ENCODE data around the gene CPT1C. TPM values are rescaled to one million over a fixed set of nuclear protein-coding genes. Genes with fewer than 3 reads are reported as not detected.

Gene CPT1C
- total RNA-seq, 1 donor from 2014 or later: 6.1 TPM

DNA sequence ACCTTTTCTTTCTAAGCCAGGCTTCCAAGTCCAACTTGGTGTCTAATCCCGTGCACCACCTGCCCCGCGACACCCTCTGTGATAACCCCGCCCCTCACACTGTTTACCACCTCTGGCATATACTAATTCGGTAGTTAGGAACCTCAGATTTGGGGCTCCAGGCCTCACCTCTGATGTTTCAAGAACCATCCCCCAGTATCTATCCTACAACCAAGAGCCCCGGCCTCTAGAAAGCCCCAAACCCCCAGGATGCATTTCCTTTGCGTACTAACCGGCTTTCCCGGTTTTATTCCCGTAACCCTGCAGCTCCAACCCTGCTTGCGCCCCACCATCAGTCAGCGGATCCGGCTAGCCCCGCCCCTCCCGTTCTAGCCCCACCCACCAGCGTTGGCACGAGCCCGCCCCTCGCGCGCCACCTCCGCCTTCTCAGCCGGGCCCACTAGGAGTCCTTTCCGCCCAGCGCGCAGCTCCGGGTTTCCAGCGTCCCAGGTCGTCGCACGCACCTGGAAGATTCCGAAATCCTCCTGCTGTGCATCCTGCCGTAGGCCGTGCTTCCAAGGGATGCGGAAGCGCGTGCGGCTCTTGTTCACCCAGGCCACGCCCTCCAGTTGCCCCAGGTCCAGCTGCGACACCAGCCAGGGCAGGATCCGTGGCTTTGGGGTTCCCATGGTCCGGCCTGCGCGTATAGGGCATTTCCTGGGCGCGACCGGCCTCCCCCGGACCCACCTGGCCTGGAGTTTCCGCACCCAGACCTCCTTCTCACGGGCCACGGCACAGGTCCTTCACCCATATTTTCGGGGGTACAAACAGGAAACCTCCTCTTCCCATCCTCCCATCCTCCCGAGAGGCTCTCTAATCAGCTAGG lies 26.5 kb upstream of the CPT1C start:
- peak; percentile 96 for DNase-seq
- peak; percentile 13 for TF ChIP-seq CTCF (IDR thresholded peaks at IDR 0.05)
- H3K4me1 ChIP-seq: peaks cover 16% of the 10 kb centered on the region
- ATAC-seq: peak; percentile 90
- H3K27me3 ChIP-seq: no peaks in the 10 kb centered on the region
- H3K27ac ChIP-seq: peak overlapping the region; percentile 76
- peaks cover 32% of the 10 kb centered on the region for H3K36me3 ChIP-seq
- peak overlapping the region; percentile 94 for H3K4me3 ChIP-seq
- intact Hi-C loops (cut with DNase I): no loop called here
- no peaks in the 10 kb centered on the region for H3K9me3 ChIP-seq

GRCh38 chr19:49665036-49665350 lies 25.9 kb upstream of the CPT1C start:
- ATAC-seq (no peak), DNase-seq (no peak)
- Histone ChIP-seq H3K9me3 (no peaks in the 10 kb centered on the region), H3K4me1 (peaks cover 16% of the 10 kb centered on the region), H3K27ac (peak overlapping the region; percentile 76), H3K36me3 (peaks cover 29% of the 10 kb centered on the region), H3K27me3 (no peaks in the 10 kb centered on the region), H3K4me3 (peak overlapping the region; percentile 94)
- no peak for TF ChIP-seq CTCF (IDR thresholded peaks at IDR 0.05)
- intact Hi-C loops (cut with DNase I): no loop called here

DNA sequence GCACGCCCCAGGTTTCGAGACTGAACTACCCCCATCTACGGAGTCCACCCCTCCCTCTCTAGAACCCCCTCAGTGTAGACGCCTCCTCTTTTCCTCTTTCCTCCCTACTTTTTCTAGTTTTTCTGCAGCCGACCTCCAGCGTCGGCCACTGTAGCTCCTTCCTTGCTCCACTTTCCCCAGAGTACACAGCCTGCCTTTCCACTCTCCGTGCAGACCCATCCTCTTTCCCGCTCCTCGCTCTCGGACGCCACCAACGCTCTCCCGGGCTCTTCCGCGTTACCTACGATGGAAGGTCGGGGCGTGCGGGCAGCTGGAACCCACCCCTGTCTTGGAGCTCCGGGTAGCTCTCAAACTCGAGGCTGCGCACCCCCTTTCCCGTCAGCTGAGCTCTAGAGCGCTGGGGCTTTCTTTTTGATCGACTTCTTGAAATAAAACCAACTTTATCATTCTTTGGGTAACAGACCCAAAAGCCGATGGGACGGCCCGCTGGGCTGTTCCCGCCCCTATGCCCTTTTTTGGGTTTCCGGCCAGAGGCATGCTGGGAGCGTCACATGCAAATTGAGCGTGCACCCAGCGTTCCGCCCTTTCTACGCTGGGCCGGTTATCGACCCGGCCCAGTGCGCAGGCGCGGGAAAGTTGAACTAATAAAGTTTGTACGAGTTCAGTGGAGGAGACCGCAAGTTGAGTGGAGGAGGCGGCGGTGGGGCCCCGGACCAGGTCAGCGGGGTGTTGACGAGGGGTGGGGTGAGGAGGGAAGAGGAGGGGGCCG lies 25.4 kb upstream of the CPT1C start, which contains the start of the genes BCL2L12 and IRF3:
TSS of gene BCL2L12 (plus strand) at position 583 of the 769 bp plus-strand sequence. CDS start 760 bp downstream, outside the sequence.
TSS of gene IRF3 (minus strand) at position 507 of the 769 bp plus-strand sequence. CDS start 1,019 bp downstream, outside the sequence.
- peak; percentile 90 for ATAC-seq
- peaks cover 16% of the 10 kb centered on the region for H3K4me1 ChIP-seq
- intact Hi-C loops (cut with DNase I): no loop called here

GRCh38 chr19:49666120-49666444 lies 24.8 kb upstream of the CPT1C start:
- H3K9me3 ChIP-seq: no peaks in the 10 kb centered on the region
- peak overlapping the region; percentile 94 for H3K4me3 ChIP-seq
- peaks cover 18% of the 10 kb centered on the region for H3K36me3 ChIP-seq
- DNase-seq (no peak), ATAC-seq (no peak)
- H3K4me1 ChIP-seq: peaks cover 16% of the 10 kb centered on the region
- H3K27ac ChIP-seq: peak overlapping the region; percentile 76
- TF ChIP-seq CTCF (IDR thresholded peaks at IDR 0.05): no peak
- intact Hi-C loops (cut with DNase I): no loop called here
- no peaks in the 10 kb centered on the region for H3K27me3 ChIP-seq

More for the DNA sequence above, 25.4 kb upstream of the CPT1C start, which contains the start of the genes BCL2L12 and IRF3:
- Histone ChIP-seq H3K4me3 (peak within 1 kb of the TSS; percentile 94), H3K27ac (peak within 1 kb of the TSS; percentile 76), H3K27me3 (no peaks in the 10 kb centered on the region), H3K36me3 (peaks cover 24% of the 10 kb centered on the region), H3K9me3 (no peaks in the 10 kb centered on the region)
- TF ChIP-seq CTCF (IDR thresholded peaks at IDR 0.05): no peak
- peak; percentile 98 for DNase-seq

DNA sequence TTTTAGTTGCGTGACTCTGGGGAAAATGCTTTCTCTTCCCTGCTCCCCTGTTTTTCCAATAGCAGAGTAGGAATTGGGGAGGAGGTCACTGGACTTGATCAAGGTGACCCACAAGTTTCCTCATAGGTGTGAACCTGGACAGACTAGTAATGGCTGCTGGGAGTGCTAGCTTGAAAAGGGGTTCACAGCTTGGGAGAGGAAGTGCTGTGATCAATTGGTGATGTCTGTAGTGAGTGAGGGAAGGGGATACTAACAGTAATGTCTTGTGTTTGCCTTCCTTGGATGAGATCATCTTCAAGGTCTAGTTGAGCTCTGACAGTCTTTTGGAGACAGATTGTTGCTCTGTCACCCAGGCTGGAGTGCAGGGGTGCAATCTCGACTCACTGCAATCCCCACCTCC lies 23.4 kb upstream of the CPT1C start:
- intact Hi-C loops (cut with DNase I): no loop called here
- Histone ChIP-seq H3K27ac (no peak overlapping the region), H3K27me3 (no peaks in the 10 kb centered on the region), H3K9me3 (no peaks in the 10 kb centered on the region), H3K4me3 (no peak overlapping the region), H3K4me1 (peaks cover 21% of the 10 kb centered on the region), H3K36me3 (peaks cover 4% of the 10 kb centered on the region)
- DNase-seq (no peak), ATAC-seq (no peak)
- TF ChIP-seq CTCF (IDR thresholded peaks at IDR 0.05): no peak

Measured in upper lobe of right lung (tissue), 1 donor.